Neural crest cell (in vitro differentiated cells): ENCODE results near the gene FPR1. TPM values are rescaled to one million over a fixed set of nuclear protein-coding genes. Genes with fewer than 3 reads are reported as not detected.

Experiments
- DNase-seq: peaks from one replicate; pipeline ENCODE4 v3.0.0; 2021; ENCODE audit warnings: low read depth, mixed read lengths, low spot score
- H3K27ac Mint-ChIP-seq: one replicate; pipeline ENCODE4 v1.8.0; 2021; ENCODE audit warnings: mild to moderate bottlenecking, mixed read lengths; ENCODE audit not compliant: unreplicated experiment
- H3K27me3 Mint-ChIP-seq: 2 replicates; pipeline ENCODE4 v1.8.0; 2021; ENCODE audit warnings: low read depth, mild to moderate bottlenecking, mixed read lengths
- H3K36me3 Mint-ChIP-seq: 2 replicates; pipeline ENCODE4 v1.8.0; 2021; ENCODE audit warnings: low read depth, mild to moderate bottlenecking, mixed read lengths
- H3K4me1 Mint-ChIP-seq: 2 replicates; pipeline ENCODE4 v1.8.0; 2021; ENCODE audit warnings: mixed read lengths
- H3K4me3 Mint-ChIP-seq: one replicate; pipeline ENCODE4 v1.8.0; 2021; ENCODE audit warnings: mild to moderate bottlenecking, mixed read lengths
- H3K9me3 Mint-ChIP-seq: 2 replicates; pipeline ENCODE4 v1.8.0; 2021; ENCODE audit warnings: mixed read lengths
- total RNA-seq: library from RNA; stranded (reverse); gene quantifications from 2 replicates; pipeline ENCODE4 v1.2.1, GENCODE V29; 2021
- TF ChIP-seq, protein P1 (sequence below): fragments of 200-600 bp; sonication (generic); conservative IDR thresholded peaks from 2 replicates; pipeline ENCODE4 v1.5.0; 2021; ENCODE audit warnings: antibody characterized with exemption, mild to moderate bottlenecking

The FPR1 gene
- total RNA-seq, 1 donor from 2014 or later: not detected

DNA sequence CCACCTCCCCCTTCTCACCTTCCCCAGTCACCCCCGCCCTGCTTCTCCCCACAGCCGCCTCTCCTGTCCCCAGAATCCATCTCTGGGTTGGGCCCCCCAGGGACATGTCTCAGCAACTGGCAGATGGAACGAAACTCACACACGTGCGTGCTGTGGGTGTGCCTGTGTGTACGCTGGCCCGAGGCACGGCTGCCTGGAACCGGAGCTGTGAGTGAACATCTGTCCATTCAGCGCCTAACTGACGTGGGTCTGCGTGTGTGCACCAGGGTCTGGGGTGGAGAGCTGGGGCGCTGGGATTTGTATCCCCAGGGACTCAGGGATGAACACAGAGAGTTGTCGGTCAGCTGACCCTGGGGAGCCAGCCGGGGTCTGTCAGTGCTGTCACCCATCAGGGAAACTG is 27.1 kb downstream of the FPR1 start:
- TF ChIP-seq, protein P1, sequence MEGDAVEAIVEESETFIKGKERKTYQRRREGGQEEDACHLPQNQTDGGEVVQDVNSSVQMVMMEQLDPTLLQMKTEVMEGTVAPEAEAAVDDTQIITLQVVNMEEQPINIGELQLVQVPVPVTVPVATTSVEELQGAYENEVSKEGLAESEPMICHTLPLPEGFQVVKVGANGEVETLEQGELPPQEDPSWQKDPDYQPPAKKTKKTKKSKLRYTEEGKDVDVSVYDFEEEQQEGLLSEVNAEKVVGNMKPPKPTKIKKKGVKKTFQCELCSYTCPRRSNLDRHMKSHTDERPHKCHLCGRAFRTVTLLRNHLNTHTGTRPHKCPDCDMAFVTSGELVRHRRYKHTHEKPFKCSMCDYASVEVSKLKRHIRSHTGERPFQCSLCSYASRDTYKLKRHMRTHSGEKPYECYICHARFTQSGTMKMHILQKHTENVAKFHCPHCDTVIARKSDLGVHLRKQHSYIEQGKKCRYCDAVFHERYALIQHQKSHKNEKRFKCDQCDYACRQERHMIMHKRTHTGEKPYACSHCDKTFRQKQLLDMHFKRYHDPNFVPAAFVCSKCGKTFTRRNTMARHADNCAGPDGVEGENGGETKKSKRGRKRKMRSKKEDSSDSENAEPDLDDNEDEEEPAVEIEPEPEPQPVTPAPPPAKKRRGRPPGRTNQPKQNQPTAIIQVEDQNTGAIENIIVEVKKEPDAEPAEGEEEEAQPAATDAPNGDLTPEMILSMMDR: no peak
- H3K27ac Mint-ChIP-seq: no peak overlapping the region
- DNase-seq: no peak
- no peaks in the 10 kb centered on the region for H3K9me3 Mint-ChIP-seq
- H3K27me3 Mint-ChIP-seq: peaks cover 75% of the 10 kb centered on the region
- no peak overlapping the region for H3K4me3 Mint-ChIP-seq
- no peaks in the 10 kb centered on the region for H3K36me3 Mint-ChIP-seq
- no peaks in the 10 kb centered on the region for H3K4me1 Mint-ChIP-seq

DNA sequence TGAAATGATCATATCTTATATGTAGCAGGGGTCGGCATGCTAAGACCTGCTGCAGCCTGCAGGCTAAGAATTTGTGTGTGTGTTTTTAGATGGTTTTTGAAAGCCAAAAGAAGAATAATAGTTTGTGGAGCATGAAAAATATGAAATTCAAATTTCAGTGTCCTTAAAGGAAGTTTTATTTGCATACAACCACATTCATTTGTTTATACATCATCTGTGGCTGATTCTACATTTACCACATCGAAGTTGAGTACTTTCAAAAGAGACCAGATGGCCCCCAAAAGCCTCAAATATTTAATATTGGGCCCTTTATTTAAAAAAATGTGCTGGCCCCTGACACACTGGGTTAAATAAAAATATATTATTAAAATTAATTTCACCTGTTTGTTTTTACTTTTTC is 29.2 kb downstream of the FPR1 start:
- Mint-ChIP-seq H3K9me3 (no peaks in the 10 kb centered on the region), H3K27me3 (peaks cover 81% of the 10 kb centered on the region), H3K36me3 (no peaks in the 10 kb centered on the region), H3K27ac (no peak overlapping the region), H3K4me3 (no peak overlapping the region), H3K4me1 (no peaks in the 10 kb centered on the region)
- no peak for DNase-seq
- TF ChIP-seq, protein P1: no peak

- Mint-ChIP-seq H3K36me3 (no peaks in the 10 kb centered on the region), H3K27ac (no peak overlapping the region), H3K4me3 (no peak overlapping the region), H3K4me1 (no peaks in the 10 kb centered on the region), H3K27me3 (peaks cover 81% of the 10 kb centered on the region), H3K9me3 (no peaks in the 10 kb centered on the region)
- TF ChIP-seq, protein P1: no peak
- no peak for DNase-seq
Observed at GRCh38 chr19:51721905-51722304, 29.8 kb downstream of the FPR1 start.

DNA sequence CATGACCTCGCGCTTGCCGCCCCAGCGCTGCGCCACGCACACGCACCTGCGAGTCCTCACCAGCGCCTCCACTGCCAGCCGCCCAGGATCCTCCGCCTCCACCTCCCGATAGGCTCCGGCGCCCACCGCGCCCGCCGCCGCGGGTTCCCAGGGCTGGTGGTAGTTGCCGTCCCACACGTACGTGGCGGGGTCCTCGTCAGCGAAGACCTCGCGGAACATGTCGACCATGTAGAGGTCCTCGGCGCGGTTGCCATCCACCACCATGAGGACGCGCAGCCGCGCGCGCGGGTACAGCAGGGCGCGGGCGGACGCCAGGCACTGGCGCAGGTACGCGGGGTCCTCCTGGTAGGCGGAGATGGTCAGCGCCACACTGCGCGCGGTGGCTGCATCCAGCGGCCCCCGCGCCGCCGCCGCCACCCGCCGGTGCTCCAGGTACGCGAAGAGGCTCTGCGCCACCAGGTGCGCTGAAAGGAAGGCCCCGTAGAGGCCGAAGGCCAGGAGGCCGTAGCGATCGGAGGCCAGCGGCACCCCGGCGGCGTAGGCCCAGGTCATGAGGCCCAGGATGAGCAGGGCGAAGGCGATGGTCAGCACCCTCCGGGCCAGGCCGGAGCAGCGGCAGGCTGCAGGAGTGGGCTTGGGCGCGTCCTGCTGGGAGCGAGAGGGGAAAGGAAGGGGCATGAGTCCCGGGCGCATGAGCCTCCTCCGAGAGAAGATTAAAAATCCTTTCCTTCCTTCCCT is 32.3 kb downstream of the FPR1 start:
- no peak overlapping the region for H3K27ac Mint-ChIP-seq
- no peaks in the 10 kb centered on the region for H3K36me3 Mint-ChIP-seq
- TF ChIP-seq, protein P1: no peak
- H3K27me3 Mint-ChIP-seq: peaks cover 88% of the 10 kb centered on the region
- DNase-seq: no peak
- no peaks in the 10 kb centered on the region for H3K9me3 Mint-ChIP-seq
- no peak overlapping the region for H3K4me3 Mint-ChIP-seq
- no peaks in the 10 kb centered on the region for H3K4me1 Mint-ChIP-seq

- Mint-ChIP-seq H3K36me3 (no peaks in the 10 kb centered on the region), H3K9me3 (no peaks in the 10 kb centered on the region), H3K4me3 (no peak overlapping the region), H3K4me1 (no peaks in the 10 kb centered on the region), H3K27me3 (peaks cover 74% of the 10 kb centered on the region), H3K27ac (no peak overlapping the region)
- DNase-seq: no peak
- TF ChIP-seq, protein P1: no peak
Observed at GRCh38 chr19:51716925-51717324, 34.8 kb downstream of the FPR1 start.
